ENCODE results near the gene MYL6B. TPM values are rescaled to one million over a fixed set of nuclear protein-coding genes. Genes with fewer than 3 reads are reported as not detected.
A peak's percentile ranks its signal among the peaks of the same experiment; 100 is the strongest.

Gene MYL6B
- total and polyA plus RNA-seq, 2 donors (not counting 3 experiments of a cell fraction or from before 2014, with no cell fraction given), result 135 to 185 TPM

GRCh38 chr12:56119361-56119796, 33.0 kb upstream of the MYL6B start:
- no TSS peak for BruUV-seq (replicated peaks)
- H3K4me2 ChIP-seq (ENCODE audit: insufficient read depth, low read length), result peak overlapping the region; percentile 71
- H3K9me1 ChIP-seq (replicated peaks; ENCODE audit: control insufficient read depth, extremely low read depth, insufficient read depth, low read length), result no peaks in the 10 kb centered on the region
- dilution Hi-C loops (cut with MboI; ENCODE audit: extremely low pct_ligation_motif_present, low sequenced_read_pairs) (no loop called here), intact Hi-C loops (cut with micrococcal nuclease) (loop anchor here (1.0 kb wide), 4 partner anchors 41 to 345 kb away; partner anchors contain the start of genes NABP2 and SMARCC2)
- H3K36me3 ChIP-seq (ENCODE audit: control insufficient read depth in 2 of 2, extremely low read depth in 1 of 2, insufficient read depth in 2 of 2, low read length in 2 of 2), result peaks cover 0 to 13% of the 10 kb centered on the region in 2 experiments
- H3K27ac ChIP-seq (ENCODE audit: insufficient read depth, low read depth, low read length), result peak overlapping the region; percentile 47
- H2AFZ ChIP-seq (ENCODE audit: low read depth, low read length), result no peak overlapping the region
- peak; percentile 79 for DNase-seq (ENCODE audit: low read depth, low spot score)
- H4K20me1 ChIP-seq (replicated peaks; ENCODE audit: control insufficient read depth, extremely low read depth, insufficient read depth, low read length), result no peaks in the 10 kb centered on the region
- H3K4me1 ChIP-seq (ENCODE audit: control insufficient read depth, extremely low read depth, insufficient read depth, low read length), result peaks cover 24% of the 10 kb centered on the region
- POLR2A ChIA-PET, result interaction anchor here (0.6 to 3.0 kb wide), 5 partner anchors 9 to 378 kb away, joined by 4 to 20 read pairs (median 8); partner anchors contain the start of genes ESYT1 and MYL6
- H3K9ac ChIP-seq (replicated peaks; ENCODE audit: extremely low read depth, insufficient read depth, low read length), result no peak overlapping the region
- peak; percentile 66 to 75 for TF ChIP-seq CTCF (IDR thresholded peaks at IDR 0.05; ENCODE audit: extremely low read depth in 1 of 2, insufficient read depth in 1 of 2, low read depth in 1 of 2, low read length in 2 of 2)
- TF ChIP-seq MYC (IDR thresholded peaks at IDR 0.05; ENCODE audit: low read depth, low read length), result peak; percentile 92
- TF ChIP-seq POLR2AphosphoS5 (IDR thresholded peaks at IDR 0.05; ENCODE audit: insufficient read depth, low read depth, low read length), result no peak
- no peak for TF ChIP-seq POLR2A (IDR thresholded peaks at IDR 0.05; ENCODE audit: low read depth, low read length)
- TF ChIP-seq MAX (IDR thresholded peaks at IDR 0.05; ENCODE audit: insufficient read depth, insufficient read length), result peak; percentile 91
- TF ChIP-seq JUN (IDR thresholded peaks at IDR 0.05; ENCODE audit: borderline replicate concordance, insufficient read depth, insufficient read length, low read depth), result no peak
- peak overlapping the region in 1 of 3 experiments; percentile 60 for H3K4me3 ChIP-seq (replicated peaks in 1 of 3; ENCODE audit: insufficient read depth in 1 of 3, low read depth in 1 of 3, low read length in 3 of 3)
- H3K27me3 ChIP-seq (ENCODE audit: control insufficient read depth in 2 of 2, insufficient read depth in 2 of 2, low read length in 2 of 2), result no peaks in the 10 kb centered on the region
- CTCF ChIA-PET, result interaction anchor here (0.5 to 11.9 kb wide), 16 partner anchors 8 to 510 kb away, joined by 3 to 236 read pairs (median 5); partner anchors contain the start of genes ANKRD52, ESYT1, MYL6 and PA2G4
- H3K79me2 ChIP-seq (ENCODE audit: control insufficient read depth, insufficient read depth, low read length), result peaks cover 24% of the 10 kb centered on the region
- FAIRE-seq, result peak; percentile 92
- H3K9me3 ChIP-seq (replicated peaks; ENCODE audit: control insufficient read depth, insufficient read depth, low read length), result no peaks in the 10 kb centered on the region
